Stimulated activated CD8-positive, alpha-beta memory T cell treated with anti-CD3 and anti-CD28 coated beads, Interleukin-12 subunit alpha, Interleukin-12 subunit beta, amount 100 ng/mL, for 4 hours (primary cell): ENCODE results near the gene ASCL2.

Source experiments
- DNase-seq: peaks from one replicate; pipeline ENCODE4 v3.0.0-alpha.2; 2020; ENCODE audit warnings: low read depth

ASCL2 gene

GRCh38 chr11:2233693-2234455 lies 36.5 kb downstream of the ASCL2 start:
- no peak for DNase-seq

- DNase-seq: no peak
Measured at GRCh38 chr11:2229713-2230297, 40.6 kb downstream of the ASCL2 start.

GRCh38 chr11:2224254-2224653 lies 46.1 kb downstream of the ASCL2 start:
- no peak for DNase-seq

GRCh38 chr11:2223153-2223794 lies 47.1 kb downstream of the ASCL2 start:
- no peak for DNase-seq

- DNase-seq: no peak
Measured at GRCh38 chr11:2222451-2222850, 47.9 kb downstream of the ASCL2 start.

GRCh38 chr11:2221591-2221990 lies 48.8 kb downstream of the ASCL2 start:
- no peak for DNase-seq

GRCh38 chr11:2221024-2221423 lies 49.4 kb downstream of the ASCL2 start:
- DNase-seq: no peak

GRCh38 chr11:2220173-2220771 lies 50.1 kb downstream of the ASCL2 start:
- DNase-seq: no peak

- no peak for DNase-seq
Measured at GRCh38 chr11:2219318-2220017, 50.9 kb downstream of the ASCL2 start.
